DND-41 (cell line): ENCODE measurements around the gene EYA4.

ENCODE experiments used
- EZH2 ChIP-seq: IDR thresholded peaks from 3 replicates; pipeline ENCODE4 v1.6.1; 2012; ENCODE audit warnings: borderline replicate concordance, low read depth, mild to moderate bottlenecking, moderate library complexity, low read length, inconsistent platforms; ENCODE audit not compliant: severe bottlenecking
- TF ChIP-seq, protein P1 (sequence below): IDR thresholded peaks from 2 replicates; pipeline ENCODE4 v1.5.1; 2012; ENCODE audit warnings: borderline replicate concordance, low read length, moderate library complexity, mild to moderate bottlenecking; ENCODE audit not compliant: poor library complexity, severe bottlenecking; ENCODE audit errors: extremely low read depth

DNA sequence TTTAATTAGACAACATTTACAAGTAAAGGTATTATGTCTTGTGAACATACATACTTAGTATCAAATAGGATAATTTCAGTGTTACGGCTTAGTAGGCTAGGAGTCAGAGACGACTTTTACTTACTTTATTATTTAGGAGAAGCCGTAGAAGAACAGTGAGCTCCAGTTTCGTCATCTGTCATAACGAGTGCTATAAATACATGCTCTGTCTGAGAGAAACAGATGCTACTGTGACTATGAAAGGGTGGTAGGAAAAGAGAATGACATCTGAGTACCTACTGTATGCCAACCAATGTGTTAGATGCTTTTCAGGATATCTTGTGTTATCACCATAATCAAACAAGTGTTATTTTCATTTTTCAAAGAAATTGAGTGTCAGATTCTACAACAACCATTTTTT, 119.0 kb downstream of the EYA4 start:
- TF ChIP-seq, protein P1, sequence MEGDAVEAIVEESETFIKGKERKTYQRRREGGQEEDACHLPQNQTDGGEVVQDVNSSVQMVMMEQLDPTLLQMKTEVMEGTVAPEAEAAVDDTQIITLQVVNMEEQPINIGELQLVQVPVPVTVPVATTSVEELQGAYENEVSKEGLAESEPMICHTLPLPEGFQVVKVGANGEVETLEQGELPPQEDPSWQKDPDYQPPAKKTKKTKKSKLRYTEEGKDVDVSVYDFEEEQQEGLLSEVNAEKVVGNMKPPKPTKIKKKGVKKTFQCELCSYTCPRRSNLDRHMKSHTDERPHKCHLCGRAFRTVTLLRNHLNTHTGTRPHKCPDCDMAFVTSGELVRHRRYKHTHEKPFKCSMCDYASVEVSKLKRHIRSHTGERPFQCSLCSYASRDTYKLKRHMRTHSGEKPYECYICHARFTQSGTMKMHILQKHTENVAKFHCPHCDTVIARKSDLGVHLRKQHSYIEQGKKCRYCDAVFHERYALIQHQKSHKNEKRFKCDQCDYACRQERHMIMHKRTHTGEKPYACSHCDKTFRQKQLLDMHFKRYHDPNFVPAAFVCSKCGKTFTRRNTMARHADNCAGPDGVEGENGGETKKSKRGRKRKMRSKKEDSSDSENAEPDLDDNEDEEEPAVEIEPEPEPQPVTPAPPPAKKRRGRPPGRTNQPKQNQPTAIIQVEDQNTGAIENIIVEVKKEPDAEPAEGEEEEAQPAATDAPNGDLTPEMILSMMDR = no peak
- TF ChIP-seq EZH2 = no peak
